HUES64 (cell line): Measurements from ENCODE around the gene IFT27.

ENCODE experiments used
- H3K27ac ChIP-seq: 2 replicates; pipeline ENCODE4 v1.7.0; 2013; ENCODE audit warnings: low read depth, low read length, inconsistent platforms
- H3K27me3 ChIP-seq: 2 replicates; pipeline ENCODE4 v1.6.1; 2013; ENCODE audit warnings: mild to moderate bottlenecking, low read length; ENCODE audit not compliant: insufficient read depth
- H3K36me3 ChIP-seq: 2 replicates; pipeline ENCODE4 v1.6.1; 2013; ENCODE audit warnings: mild to moderate bottlenecking, low read length; ENCODE audit not compliant: insufficient read depth
- H3K4me1 ChIP-seq: 2 replicates; pipeline ENCODE4 v1.6.1; 2013; ENCODE audit warnings: mild to moderate bottlenecking, low read length, moderate library complexity; ENCODE audit not compliant: insufficient read depth
- H3K4me3 ChIP-seq: 2 replicates; pipeline ENCODE4 v1.5.1; 2013; ENCODE audit warnings: mild to moderate bottlenecking, low read length, moderate library complexity
- H3K9ac ChIP-seq: 2 replicates; pipeline ENCODE4 v1.6.1; 2013; ENCODE audit warnings: mild to moderate bottlenecking, low read depth, low read length
- H3K9me3 ChIP-seq: 2 replicates; pipeline ENCODE4 v1.6.1; 2013; ENCODE audit warnings: low read depth, low read length; ENCODE audit not compliant: insufficient read depth
- WGBS: fragments of 150-250, 120-280 bp; methylation state at CpG from one replicate; pipeline ENCODE4 v1.1.7; 2013; ENCODE audit warnings: missing lambda C conversion rate; 5-methylcytosine and 5-hydroxymethylcytosine counted together

IFT27 gene

GRCh38 chr22:36772451-36772850, 3.5 kb downstream of the IFT27 start:
- H3K9me3 ChIP-seq, result no peaks in the 10 kb centered on the region; the same call in 1 of the 2 replicates
- peaks cover 7% of the 10 kb centered on the region for H3K36me3 ChIP-seq
- H3K4me1 ChIP-seq, result peaks cover 13% of the 10 kb centered on the region
- no peak overlapping the region for H3K9ac ChIP-seq
- H3K27ac ChIP-seq, result no peak overlapping the region
- peaks cover 8% of the 10 kb centered on the region for H3K27me3 ChIP-seq
- WGBS, result 98% methylated on average over 8 of the region's 8 CpGs
- no peak overlapping the region for H3K4me3 ChIP-seq

DNA sequence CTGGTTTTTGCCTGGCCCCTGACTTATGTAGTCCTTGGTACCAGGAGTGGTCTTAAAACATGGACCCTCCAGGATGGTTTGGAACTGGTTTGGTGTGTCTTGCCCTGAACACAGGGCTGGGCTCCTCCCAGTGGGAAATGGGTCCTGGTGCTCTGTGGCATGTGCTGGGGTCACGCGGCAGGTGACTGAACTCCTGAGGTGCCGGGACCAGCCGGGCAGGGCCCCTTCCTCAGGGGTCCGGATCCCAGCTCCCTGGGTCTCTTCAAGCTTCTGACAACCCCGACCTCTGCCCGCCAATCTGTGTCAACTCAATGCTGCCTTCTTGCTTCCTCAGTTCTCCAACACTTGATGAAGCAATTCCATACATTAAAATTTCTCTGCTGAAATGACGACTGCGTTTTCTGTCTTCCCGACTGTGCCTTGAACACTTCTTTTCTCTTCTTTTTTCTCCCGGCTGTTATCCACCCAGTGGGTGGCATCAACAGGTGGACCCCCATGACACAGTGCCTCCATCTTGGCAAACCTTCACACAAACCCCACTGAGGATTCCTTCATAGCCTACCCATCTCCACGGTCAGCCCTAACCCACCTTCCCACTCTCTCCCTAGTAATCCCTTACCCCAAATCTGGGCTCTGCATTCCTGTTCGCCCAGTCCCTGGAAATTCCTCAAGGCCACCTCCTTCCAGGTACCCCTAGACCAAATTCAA, 4.4 kb downstream of the IFT27 start:
- Histone ChIP-seq H3K36me3 (peaks cover 11% of the 10 kb centered on the region), H3K4me3 (no peak overlapping the region), H3K9me3 (no peaks in the 10 kb centered on the region), H3K27me3 (no peaks in the 10 kb centered on the region), H3K27ac (no peak overlapping the region), H3K4me1 (peaks cover 9% of the 10 kb centered on the region), H3K9ac (no peak overlapping the region)
- 94% methylated on average over 13 of the region's 13 CpGs for WGBS

DNA sequence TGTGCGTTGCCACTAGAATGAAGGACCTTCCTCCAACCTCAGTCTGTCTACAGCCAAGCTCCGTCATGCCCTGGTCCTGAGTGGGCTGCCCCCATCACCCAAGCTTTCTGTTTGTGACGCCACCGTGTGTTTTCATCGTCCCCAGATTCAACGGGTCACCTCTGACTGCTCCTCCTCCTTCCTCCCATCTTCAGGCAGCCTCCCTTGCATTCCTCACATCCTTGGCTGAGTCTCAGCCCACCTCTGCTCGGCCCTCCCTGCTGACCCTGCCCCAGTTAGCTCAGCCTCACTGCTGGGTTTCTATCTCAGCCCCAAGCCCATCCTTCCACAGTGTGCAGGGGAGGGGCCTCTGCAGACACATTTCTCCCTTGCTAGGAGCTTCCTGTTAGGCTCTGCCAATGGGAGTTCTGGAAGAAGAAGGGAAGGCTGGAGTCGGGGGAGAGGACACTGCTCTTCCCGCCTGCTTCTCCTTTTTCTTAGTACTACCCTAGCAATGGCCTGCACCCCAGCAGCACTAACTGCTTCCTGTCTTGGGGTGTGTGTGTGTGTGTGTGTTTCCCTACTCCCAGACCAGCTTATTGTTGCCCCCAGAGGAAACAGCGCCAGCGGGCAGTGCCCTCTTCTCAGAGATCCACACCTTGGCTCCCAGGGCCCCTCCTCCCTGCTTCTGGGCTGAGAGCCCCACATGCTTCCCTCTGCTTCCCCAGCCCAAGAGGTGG, 5.2 kb downstream of the IFT27 start:
- Histone ChIP-seq H3K4me3 (no peak overlapping the region), H3K27me3 (no peaks in the 10 kb centered on the region), H3K9ac (no peak overlapping the region)

GRCh38 chr22:36769541-36770512, 6.1 kb downstream of the IFT27 start:
- Histone ChIP-seq H3K9ac (no peak overlapping the region), H3K27ac (no peak overlapping the region), H3K9me3 (no peaks in the 10 kb centered on the region), H3K4me1 (0 out of 2 replicates have a peak, but pooled peaks cover 4% of the 10 kb centered on the region), H3K27me3 (no peaks in the 10 kb centered on the region), H3K4me3 (no peak overlapping the region), H3K36me3 (peaks cover 19% of the 10 kb centered on the region)
- 87% methylated on average over 23 of the region's 23 CpGs for WGBS

More for the DNA sequence above, 5.2 kb downstream of the IFT27 start:
- 64% methylated on average over 10 of the region's 11 CpGs for WGBS
- Histone ChIP-seq H3K36me3 (peaks cover 17% of the 10 kb centered on the region), H3K4me1 (0 out of 2 replicates have a peak, but pooled peaks cover 8% of the 10 kb centered on the region), H3K27ac (no peak overlapping the region), H3K9me3 (no peaks in the 10 kb centered on the region)

DNA sequence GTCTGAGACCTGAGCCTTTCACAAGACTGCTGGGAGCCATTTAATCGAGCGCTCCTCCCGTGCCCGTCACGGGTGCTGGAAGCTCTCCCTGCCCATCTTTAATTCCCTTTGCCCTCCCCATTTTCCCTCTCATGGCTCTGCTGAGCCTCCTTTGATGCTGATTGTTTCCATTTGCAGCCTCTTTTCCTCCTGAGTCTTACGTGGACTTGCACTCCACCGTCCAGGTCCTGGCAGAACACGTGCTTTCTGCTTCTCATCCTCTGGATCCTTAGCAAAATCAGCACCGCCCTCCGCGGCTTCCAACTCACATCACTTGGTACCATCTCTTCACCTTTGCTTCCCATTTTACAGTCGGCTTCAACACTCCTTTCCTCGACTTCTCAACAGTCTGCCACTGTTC, 7.3 kb downstream of the IFT27 start:
- Histone ChIP-seq H3K27ac (no peak overlapping the region), H3K36me3 (peaks cover 23% of the 10 kb centered on the region), H3K4me1 (0 out of 2 replicates have a peak, but pooled peaks cover 4% of the 10 kb centered on the region), H3K4me3 (no peak overlapping the region), H3K9me3 (no peaks in the 10 kb centered on the region), H3K9ac (no peak overlapping the region), H3K27me3 (no peaks in the 10 kb centered on the region)
- WGBS, result 91% methylated on average over 13 of the region's 13 CpGs

DNA sequence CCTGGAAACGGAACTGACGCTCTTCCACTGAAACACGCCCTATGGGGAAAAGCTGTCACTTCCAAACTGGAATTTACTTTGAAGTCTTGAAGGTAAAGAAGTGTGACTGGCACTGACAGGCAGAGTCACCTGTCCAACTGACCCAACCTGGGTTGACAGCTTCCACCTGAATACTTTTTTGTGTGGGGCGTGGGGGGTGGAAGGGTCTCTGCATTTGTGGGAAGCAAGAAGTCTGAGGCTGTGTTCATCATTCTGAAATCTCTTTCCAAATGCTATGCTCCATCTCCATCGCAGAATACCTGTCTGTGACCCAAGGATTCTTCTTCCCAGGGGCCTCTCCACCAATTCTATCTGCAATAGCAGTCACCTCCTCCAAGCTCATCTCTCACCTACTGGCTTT, 7.8 kb downstream of the IFT27 start:
- Histone ChIP-seq H3K9me3 (no peaks in the 10 kb centered on the region), H3K27me3 (no peaks in the 10 kb centered on the region), H3K9ac (no peak overlapping the region), H3K4me3 (no peak overlapping the region), H3K27ac (no peak overlapping the region), H3K4me1 (0 out of 2 replicates have a peak, but pooled peaks cover 4% of the 10 kb centered on the region), H3K36me3 (peaks cover 28% of the 10 kb centered on the region)
- 92% methylated on average over 5 of the region's 5 CpGs for WGBS

DNA sequence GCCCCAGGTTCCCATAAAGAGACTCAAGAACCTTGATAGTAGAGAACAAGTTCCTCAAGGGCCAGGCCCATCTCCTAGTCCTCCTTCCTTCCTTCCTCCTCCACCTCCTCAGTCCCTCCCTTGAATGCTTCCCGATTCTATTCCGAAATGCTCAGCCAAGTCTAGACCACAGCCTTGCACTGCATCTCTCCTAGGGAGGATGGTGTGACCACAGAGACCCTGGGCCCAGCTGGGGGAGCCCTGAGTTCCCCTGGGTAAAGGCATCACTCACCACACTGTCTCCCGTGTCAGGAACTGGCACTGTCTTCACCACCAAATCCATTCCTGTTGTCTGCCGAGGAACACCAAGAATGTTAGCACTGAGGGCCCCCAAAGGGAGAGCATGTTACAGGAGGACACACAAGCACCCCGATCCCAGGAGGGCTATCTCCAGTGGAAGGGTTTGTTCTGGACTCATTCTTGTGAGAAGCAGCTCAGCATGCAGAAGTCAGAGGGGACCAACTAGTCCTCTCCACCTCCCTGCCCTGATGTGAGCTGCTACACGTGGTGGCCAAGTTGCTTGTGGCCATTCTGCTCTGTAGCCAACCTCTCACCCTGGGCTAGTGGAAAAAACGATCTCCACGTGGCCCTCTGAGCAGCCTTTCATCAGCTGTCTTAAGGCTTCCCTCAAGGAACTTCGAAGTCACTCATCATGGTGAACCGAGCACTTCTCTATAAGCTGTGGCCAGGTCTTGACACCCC, 8.7 kb downstream of the IFT27 start:
- Histone ChIP-seq H3K27ac (no peak overlapping the region), H3K36me3 (peaks cover 34% of the 10 kb centered on the region), H3K9me3 (no peaks in the 10 kb centered on the region), H3K9ac (no peak overlapping the region), H3K4me3 (no peak overlapping the region), H3K27me3 (no peaks in the 10 kb centered on the region), H3K4me1 (0 out of 2 replicates have a peak, but pooled peaks cover 4% of the 10 kb centered on the region)
- WGBS, result 91% methylated on average over 10 of the region's 10 CpGs

GRCh38 chr22:36765943-36766450, 9.9 kb downstream of the IFT27 start:
- WGBS, result 85% methylated on average over 11 of the region's 11 CpGs
- peaks cover 40% of the 10 kb centered on the region for H3K36me3 ChIP-seq
- no peaks in the 10 kb centered on the region for H3K27me3 ChIP-seq
- no peak overlapping the region for H3K4me3 ChIP-seq
- no peak overlapping the region for H3K27ac ChIP-seq
- no peak overlapping the region for H3K9ac ChIP-seq
- H3K4me1 ChIP-seq, result 0 out of 2 replicates have a peak, but pooled peaks cover 3% of the 10 kb centered on the region
- H3K9me3 ChIP-seq, result no peaks in the 10 kb centered on the region

DNA sequence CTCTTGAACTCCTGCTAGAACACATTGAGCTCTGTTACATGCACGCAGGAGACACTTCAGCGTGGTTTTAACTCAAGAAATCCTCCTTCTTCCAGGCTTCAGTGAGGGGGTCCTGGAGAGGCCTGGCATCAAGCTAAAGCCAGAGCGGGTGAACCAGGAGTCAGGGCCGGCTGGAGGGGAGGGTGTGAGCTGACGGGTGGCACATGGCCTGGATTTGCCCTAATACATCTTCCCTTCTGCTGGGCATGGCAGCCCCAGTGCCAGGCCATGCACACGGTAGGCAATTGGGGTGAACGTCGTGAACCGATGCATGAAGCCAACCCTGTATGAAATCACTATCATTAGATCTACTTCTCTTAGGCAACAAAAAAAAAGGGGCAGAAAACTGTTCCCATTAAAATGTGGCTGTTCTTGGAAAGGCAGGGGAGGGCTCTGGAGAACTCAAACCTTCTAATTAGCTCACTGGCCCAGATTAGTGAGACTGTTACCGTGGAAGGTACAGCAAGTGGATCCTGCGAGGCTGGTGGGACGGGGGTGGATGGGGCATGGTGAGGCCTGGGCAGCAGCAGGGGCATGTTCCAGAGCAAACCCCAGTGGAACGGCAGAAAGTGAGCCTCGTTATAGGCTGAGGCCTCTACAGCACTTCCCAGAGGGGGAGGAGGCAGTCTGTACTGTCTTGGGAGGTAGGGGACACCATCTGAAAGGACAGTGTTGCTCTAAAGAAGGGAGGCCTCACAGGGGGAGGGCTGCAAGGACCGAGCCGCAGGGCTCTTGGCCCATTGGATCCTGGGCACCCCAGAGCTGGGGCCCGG, 10.6 kb downstream of the IFT27 start:
- Histone ChIP-seq H3K4me3 (no peak overlapping the region), H3K27me3 (no peaks in the 10 kb centered on the region), H3K4me1 (no peaks in the 10 kb centered on the region), H3K36me3 (peaks cover 40% of the 10 kb centered on the region), H3K27ac (no peak overlapping the region), H3K9me3 (no peaks in the 10 kb centered on the region), H3K9ac (no peak overlapping the region)
- 94% methylated on average over 17 of the region's 17 CpGs for WGBS

DNA sequence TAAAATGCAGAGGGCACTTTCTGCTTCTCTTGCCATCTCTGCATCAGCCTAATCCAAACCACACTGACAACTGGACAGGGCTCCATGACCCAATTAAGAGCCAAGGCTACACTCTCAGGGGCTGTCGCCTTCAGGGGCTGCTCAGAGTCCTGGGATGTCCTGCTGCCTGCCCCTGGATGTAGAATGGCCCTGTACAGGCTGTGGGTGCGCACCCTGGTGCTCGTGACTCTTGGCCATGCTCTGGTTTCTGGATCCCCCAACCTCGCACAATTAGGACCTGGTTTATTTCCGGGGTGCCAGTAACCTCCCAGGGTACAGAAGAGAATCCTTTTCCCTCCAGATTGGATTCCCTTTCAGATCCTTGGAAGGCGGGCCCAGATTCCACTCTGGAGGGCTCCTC, 11.3 kb downstream of the IFT27 start:
- Histone ChIP-seq H3K4me1 (no peaks in the 10 kb centered on the region), H3K9me3 (no peaks in the 10 kb centered on the region), H3K27ac (no peak overlapping the region), H3K27me3 (no peaks in the 10 kb centered on the region), H3K9ac (no peak overlapping the region), H3K36me3 (peaks cover 40% of the 10 kb centered on the region), H3K4me3 (no peak overlapping the region)
- WGBS, result 94% methylated on average over 6 of the region's 6 CpGs
